ENCODE results near the gene NADK. TPM values are rescaled to one million over a fixed set of nuclear protein-coding genes. Genes with fewer than 3 reads are reported as not detected.

NADK gene
- total RNA-seq, 2 experiments from 2014 or later: 156 to 184 TPM

- intact Hi-C loops (cut with micrococcal nuclease; ENCODE audit: unreplicated experiment): no loop called here
- Histone ChIP-seq H3K4me2 (ENCODE audit: low read length) (no peak overlapping the region), H3K9me2 (ENCODE audit: insufficient read depth, low read length) (no peaks in the 10 kb centered on the region), H3K79me2 (ENCODE audit: insufficient read depth, low read depth, low read length) (peaks cover 33% of the 10 kb centered on the region; the same call in 1 of the 2 replicates), H3K4me1 (ENCODE audit: insufficient read depth, low read length, poor library complexity, severe bottlenecking) (peaks cover 22% of the 10 kb centered on the region), H3K36me3 (ENCODE audit: insufficient read depth, low read length) (peaks cover 100% of the 10 kb centered on the region), H3K27ac (ENCODE audit: low read depth, low read length, poor library complexity, severe bottlenecking) (no peak overlapping the region), H4K20me1 (ENCODE audit: insufficient read depth, low read length) (peaks cover 13% of the 10 kb centered on the region; the same call in 1 of the 2 replicates), H2AFZ (ENCODE audit: low read length) (no peak overlapping the region), H3K4me3 (ENCODE audit: low read depth, low read length, poor library complexity, severe bottlenecking) (no peak overlapping the region), H3K9me3 (ENCODE audit: low read length) (no peaks in the 10 kb centered on the region)
- ChIA-PET CTCF (ENCODE audit: unreplicated experiment) (no interaction called here), POLR2A (interaction anchor here (0.6 kb wide), 1 partner anchor 61 kb away, joined by 4 read pairs; no protein-coding TSS in a partner anchor)
- no TSS peak for BruUV-seq (replicated peaks)
- TF ChIP-seq CTCF (conservative IDR thresholded peaks at IDR 0.05; ENCODE audit: low read length) (no peak), EZH2phosphoT487 (IDR thresholded peaks at IDR 0.05; ENCODE audit: borderline replicate concordance, low read depth, low read length) (no peak)
- DNase-seq (ENCODE audit: low spot score): no peak
Measured at GRCh38 chr1:1758059-1758621, 20.1 kb downstream of the NADK start.

GRCh38 chr1:1757422-1758058 lies 20.7 kb downstream of the NADK start:
- Histone ChIP-seq H3K36me3 (ENCODE audit: insufficient read depth, low read length) (peaks cover 100% of the 10 kb centered on the region), H3K79me2 (ENCODE audit: insufficient read depth, low read depth, low read length) (peaks cover 27% of the 10 kb centered on the region; the same call in 1 of the 2 replicates), H2AFZ (ENCODE audit: low read length) (no peak overlapping the region), H4K20me1 (ENCODE audit: insufficient read depth, low read length) (peaks cover 13% of the 10 kb centered on the region; the same call in 1 of the 2 replicates), H3K4me3 (ENCODE audit: low read depth, low read length, poor library complexity, severe bottlenecking) (no peak overlapping the region), H3K4me2 (ENCODE audit: low read length) (no peak overlapping the region), H3K4me1 (ENCODE audit: insufficient read depth, low read length, poor library complexity, severe bottlenecking) (peaks cover 22% of the 10 kb centered on the region), H3K27ac (ENCODE audit: low read depth, low read length, poor library complexity, severe bottlenecking) (no peak overlapping the region), H3K9me3 (ENCODE audit: low read length) (no peaks in the 10 kb centered on the region), H3K9me2 (ENCODE audit: insufficient read depth, low read length) (no peaks in the 10 kb centered on the region)
- ChIA-PET CTCF (ENCODE audit: unreplicated experiment) (no interaction called here), POLR2A (no interaction called here)
- intact Hi-C loops (cut with micrococcal nuclease; ENCODE audit: unreplicated experiment): no loop called here
- no TSS peak for BruUV-seq (replicated peaks)
- no peak for TF ChIP-seq CTCF (conservative IDR thresholded peaks at IDR 0.05; ENCODE audit: low read length)
- no peak for TF ChIP-seq EZH2phosphoT487 (IDR thresholded peaks at IDR 0.05; ENCODE audit: borderline replicate concordance, low read depth, low read length)
- no peak for DNase-seq (ENCODE audit: low spot score)

Data from OCI-LY7 (cell line).